Forelimb muscle (tissue), 1 donor: ENCODE measurements around the gene AJUBA. TPM values are rescaled to one million over a fixed set of nuclear protein-coding genes. Genes with fewer than 3 reads are reported as not detected.
"Not testable (repeated sequence)": the region's sequence is repeated elsewhere in the genome, so short reads cannot be mapped to it uniquely, and the experiment has no call there.

ENCODE experiments used
- DNase-seq: peaks from one replicate; pipeline ENCODE4 v3.0.0-alpha.2; 2013; ENCODE audit warnings: low read depth
- polyA plus RNA-seq: library from polyadenylated mRNA; unstranded; fragments of 120-200 nt; gene quantifications from one replicate; pipeline ENCODE4 v1.2.1, GENCODE V29; 2013; ENCODE audit not compliant: insufficient read length

The AJUBA gene
- polyA plus RNA-seq, 1 donor: 44.8 TPM

- DNase-seq: no peak
Measured at GRCh38 chr14:22981090-22981875, 1.1 kb downstream of the AJUBA start.

DNA sequence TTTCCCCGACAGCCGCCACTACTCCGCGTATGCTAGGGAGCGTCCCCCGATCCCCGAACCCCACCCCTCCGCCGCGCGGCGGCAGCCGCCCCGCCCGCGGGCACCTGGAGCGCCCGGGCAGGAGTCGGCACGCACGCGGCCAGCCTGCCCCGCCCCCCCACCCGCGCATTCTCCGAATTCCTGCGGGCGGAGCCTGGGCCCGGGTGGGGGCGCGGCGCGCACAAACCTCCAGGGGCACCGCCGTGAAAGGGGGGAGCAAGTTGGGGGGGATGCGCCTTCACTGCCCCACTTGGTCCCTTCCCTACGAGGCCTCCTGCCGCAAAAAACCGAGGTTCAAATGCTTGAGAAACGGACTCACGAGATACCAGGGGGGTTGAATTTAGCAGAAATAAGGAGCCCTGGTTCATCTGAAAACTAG, 1.7 kb downstream of the AJUBA start:
- no peak for DNase-seq

GRCh38 chr14:22979748-22980392, 2.5 kb downstream of the AJUBA start:
- no peak for DNase-seq

- no peak for DNase-seq
Measured at GRCh38 chr14:22978981-22979671, 3.2 kb downstream of the AJUBA start.

GRCh38 chr14:22978487-22978837, 3.9 kb downstream of the AJUBA start:
- no peak for DNase-seq

GRCh38 chr14:22977684-22978486, 4.5 kb downstream of the AJUBA start:
- peak; percentile 50 for DNase-seq

DNA sequence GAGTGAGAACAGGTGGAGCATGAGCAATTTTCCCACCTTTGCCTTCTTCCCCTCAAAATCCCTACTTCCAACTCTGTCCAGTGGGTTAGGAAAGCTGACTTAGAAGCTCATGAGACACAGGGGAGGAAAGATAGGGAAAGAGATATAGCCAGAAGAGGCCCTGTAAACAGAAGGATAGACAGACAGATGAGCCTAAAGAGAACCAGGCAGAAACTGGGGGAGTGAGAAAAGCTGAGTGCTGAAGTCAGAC, 5.0 kb downstream of the AJUBA start:
- DNase-seq: no peak

DNA sequence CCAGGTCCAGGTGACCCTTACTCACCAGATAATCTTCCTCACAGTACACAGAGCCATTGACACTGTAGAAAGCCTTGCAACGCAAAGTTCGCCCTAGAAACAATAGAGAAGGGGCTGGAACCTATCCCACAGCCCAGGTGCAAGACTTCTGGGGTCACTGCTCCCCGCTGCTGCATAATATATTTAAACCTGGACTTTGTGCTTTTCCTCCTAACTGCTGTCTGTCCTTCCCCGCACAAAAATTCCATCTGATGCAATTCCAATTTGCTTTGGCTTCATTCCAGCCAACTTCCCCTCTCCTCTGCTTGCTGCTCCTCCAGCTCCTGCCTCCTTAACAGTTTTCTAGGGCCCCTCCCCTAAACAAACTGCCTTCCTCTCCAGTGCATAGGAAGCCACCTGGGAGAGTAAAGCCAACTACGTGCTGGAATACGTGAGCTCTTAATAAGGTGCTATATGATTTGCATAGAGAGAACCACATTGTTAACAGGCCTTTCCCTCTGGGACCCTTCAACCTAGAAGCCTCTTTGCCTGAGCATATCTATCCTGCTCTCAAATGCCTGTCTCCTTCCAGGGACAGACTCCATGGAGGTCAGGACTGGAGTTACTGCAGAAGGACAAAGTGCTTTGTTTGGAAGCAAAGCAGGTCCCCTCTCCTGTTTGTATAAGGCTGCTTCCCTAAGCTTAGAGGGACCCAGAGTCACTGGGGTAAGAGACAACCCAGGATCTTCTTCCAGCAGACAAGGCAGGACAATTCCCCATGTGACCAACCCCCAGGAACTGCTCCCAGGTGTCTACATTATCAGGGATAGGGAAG, 5.5 kb downstream of the AJUBA start:
- DNase-seq: no peak

DNA sequence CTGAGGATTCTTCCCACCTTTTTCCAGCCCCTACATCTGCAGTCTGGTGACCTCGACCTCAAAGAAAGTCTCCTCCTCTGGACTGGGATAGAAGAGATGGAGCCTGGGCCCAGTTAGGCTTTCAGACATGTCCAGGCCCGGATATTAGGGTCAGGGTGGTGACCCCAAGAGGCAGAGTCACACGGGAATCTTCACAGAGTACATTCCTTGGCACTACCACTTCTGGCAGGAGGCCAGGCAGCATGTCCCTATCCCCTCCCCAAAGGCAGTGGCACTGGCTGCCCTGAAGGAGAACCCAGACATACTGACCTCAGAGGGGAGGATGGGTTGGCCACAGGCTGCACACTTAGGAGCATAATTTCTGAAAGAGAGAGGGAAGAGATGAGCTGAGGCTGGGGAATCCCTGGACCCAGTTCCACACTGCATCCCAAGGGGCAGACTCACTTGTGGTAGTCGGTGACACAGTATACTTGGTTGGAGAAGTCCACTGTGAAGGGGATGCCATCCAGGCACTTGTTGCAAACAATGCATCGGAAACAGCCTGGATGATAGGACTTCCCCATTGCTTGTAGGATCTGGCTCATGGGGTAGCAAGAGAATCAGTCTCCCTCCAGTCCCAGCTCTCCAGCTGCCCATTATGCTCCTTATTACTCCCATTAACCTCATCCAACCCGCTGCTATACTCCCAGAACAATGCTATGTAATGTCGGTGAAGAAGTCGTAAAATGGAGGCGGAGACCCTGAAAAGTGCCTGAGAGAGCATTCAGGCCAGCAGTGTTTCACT, 7.6 kb downstream of the AJUBA start:
- DNase-seq: no peak

GRCh38 chr14:22973217-22974032, 8.9 kb downstream of the AJUBA start:
- DNase-seq: peak; percentile 45

DNA sequence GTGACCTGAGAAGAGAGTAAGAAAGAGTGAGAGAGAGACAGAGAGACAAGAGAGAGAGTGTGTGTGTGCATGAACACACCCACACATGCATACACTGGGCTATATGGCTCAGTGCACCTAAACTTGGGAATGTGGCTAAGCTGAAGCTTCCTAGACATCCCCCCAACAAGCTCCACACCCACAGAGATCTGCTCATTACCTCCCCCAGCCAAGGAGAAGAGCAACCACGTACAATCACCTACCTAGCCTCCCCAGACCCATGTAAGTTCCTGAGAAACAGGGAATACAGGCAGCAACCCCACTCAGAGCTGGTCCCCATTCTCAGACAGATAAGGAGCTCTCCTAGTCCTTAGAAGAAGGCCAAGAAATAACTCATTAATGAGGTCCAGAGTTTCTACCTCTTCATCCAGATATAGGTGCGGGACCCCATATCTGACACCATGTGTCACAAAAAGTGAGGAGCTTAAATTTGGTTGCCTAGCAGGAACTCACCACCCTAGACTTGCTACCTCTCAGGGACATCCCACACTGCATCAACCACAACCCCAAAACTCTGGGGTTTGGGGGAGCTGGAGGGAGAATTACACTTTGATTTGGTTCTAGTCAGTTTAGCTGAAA, 9.9 kb downstream of the AJUBA start:
- DNase-seq: no peak

- DNase-seq: no peak
Measured at GRCh38 chr14:22971152-22971551, 11.2 kb downstream of the AJUBA start.

- no peak for DNase-seq
Measured at GRCh38 chr14:22966783-22967269, 15.5 kb downstream of the AJUBA start.

- not testable (repeated sequence) for DNase-seq
Measured at GRCh38 chr14:22965916-22966782, 16.2 kb downstream of the AJUBA start.

- DNase-seq: no peak
Measured at GRCh38 chr14:22962061-22962676, 20.2 kb downstream of the AJUBA start.

- DNase-seq: no peak
Measured at GRCh38 chr14:22955702-22956569, 26.4 kb downstream of the AJUBA start.

DNA sequence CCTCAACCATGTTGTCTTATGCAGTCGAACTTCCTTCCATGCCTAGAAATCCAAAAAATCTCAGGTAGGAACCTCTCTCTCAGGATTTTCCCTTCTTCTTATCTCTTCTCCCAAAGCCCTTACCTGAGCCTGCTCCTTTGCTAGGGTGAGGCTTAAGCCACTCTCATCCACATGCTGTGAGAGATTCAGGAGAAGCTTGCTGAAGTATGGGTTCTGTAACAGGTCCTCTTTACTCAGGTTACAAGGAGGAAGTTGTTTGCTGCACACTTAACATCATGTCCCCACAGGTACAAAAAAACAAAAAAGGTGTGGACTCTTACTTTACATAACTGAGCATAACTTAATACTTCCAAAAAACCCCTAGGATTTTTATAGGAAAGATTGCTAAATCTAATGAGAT, 29.9 kb downstream of the AJUBA start:
- DNase-seq: no peak
